HPDE6-E6E7 (cell line): Measurements from ENCODE around the gene CEBPG.

Experiments used
- DNase-seq: peaks from one replicate; pipeline ENCODE4 v3.0.0; 2011; ENCODE audit warnings: missing footprints; ENCODE audit errors: extremely low spot score

CEBPG gene

DNA sequence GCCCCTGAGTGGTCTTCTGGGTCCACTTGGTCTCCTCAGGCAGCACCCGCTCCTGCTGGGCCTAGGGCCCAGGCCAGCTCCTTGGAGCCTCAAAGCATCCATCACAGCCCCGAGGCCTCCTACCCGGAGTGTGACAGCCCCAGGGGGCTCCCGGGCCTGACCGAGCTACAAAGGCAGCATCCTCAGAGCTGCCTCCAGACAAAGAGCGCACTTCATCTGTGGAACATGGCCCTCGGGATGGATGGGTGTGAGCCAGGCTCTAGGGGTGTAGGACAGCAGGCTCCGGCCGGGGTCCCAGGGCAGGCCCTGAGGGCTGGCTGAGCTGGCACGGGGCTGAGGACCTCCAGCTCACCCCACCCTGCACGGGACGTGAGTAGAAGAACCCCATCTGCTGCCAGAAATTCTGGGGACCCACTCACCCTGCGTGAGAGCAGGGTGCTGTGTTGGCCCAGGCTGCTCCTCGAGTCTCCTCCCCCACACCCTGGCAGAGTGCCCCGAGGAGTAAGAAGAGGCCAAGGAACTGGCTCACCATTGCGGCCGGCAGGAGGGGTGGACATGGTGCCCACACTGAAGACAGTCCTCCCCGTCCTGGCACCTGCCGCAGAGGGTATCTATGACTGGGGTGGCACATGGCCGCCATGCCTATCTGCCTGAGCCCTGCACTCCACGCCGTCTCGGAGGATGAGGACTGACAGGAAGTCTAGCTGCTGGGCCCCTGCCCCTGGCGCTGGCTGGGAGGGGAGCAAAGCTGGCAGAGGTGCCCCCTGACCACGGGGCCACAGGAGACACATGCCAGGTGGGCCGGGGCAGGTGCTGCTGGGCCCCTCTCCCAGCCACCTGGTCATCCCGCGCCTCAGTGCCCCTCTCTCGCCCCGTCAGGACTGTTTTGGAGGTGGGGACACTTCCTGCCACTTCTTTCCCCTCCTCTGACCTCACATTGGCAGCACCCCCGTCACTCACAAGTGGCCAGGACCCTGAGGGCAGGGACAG is 22.3 kb downstream of the CEBPG start:
- DNase-seq, result no peak

DNA sequence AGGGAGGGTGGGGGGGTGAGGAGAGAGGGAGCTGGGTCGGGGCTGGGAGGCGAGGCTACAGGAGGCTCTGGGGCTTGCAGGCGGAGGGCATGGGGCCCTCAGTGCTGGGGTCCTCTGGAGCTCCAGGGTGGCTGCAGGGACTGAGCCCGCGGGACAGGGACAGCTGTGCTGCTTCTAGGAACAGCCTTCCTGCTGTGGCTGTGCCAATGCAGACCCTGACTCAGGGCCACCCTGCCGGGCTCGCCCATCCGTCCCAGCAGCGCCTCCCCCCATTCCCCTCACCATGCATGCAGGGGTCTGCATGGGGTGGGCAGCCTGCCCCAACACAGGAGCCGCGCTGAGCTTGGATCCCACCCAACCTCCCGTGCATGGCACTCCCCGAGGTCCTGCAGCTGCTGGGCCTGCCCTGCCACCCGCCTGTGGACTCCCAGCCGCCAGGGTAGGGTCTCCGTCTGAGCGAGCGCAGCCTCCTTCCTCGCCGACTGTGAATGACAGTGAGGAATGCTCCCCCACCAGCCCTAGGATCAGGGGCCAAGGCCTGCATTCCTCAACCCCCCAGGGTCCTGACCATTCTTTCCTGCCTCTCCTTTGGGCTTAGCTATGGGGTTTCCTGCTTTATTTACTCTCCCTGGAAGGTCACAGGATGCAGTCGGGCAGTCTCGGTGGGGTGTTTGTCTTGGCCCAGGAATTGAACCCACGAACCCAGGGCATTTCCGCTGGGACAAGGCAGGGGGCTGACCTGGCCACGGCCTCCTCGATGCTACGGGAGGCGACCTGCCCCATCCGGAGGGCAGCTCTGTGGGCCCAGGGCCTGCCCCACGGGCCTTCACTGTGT is 23.4 kb downstream of the CEBPG start:
- DNase-seq, result no peak

DNA sequence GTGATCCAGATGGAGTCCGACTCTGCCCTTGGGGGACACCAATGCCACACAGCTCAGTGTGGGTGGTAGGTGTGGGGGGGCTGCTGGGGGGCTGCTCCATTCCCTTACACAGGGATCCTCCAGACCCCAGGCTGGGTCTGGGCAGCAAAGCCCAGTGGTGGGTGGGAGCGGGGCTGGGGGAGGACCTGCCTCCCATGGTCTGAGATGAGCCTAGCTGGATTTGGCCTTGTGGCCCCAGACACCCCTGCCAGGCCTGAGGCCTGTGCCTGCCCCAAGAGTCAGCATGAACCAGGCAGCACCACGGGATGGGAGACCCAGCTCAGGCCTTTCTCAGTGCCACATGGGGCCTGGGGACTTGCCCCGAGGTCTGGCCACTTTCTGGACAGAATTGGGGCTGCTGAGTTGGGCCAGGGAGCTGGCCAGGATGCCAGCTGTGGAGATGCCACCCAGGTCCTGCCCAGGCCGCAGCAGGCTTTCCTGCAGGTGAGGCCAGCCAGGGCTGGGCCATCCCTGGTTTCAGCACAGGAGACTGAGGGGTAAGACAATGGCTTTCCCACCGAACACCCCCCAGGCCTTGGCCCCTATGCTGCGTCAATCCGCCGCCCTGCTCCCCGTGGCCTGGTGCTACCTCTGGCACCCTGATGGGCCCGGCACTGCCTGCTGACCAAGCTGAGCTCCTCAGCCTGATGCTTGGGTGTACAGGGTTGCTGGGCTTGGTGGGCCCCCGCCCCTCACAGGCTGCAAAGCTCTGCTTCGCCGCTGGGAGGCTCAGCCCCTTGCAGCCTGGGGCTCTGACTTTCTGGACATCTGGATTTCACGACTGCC is 24.2 kb downstream of the CEBPG start:
- DNase-seq, result no peak

DNA sequence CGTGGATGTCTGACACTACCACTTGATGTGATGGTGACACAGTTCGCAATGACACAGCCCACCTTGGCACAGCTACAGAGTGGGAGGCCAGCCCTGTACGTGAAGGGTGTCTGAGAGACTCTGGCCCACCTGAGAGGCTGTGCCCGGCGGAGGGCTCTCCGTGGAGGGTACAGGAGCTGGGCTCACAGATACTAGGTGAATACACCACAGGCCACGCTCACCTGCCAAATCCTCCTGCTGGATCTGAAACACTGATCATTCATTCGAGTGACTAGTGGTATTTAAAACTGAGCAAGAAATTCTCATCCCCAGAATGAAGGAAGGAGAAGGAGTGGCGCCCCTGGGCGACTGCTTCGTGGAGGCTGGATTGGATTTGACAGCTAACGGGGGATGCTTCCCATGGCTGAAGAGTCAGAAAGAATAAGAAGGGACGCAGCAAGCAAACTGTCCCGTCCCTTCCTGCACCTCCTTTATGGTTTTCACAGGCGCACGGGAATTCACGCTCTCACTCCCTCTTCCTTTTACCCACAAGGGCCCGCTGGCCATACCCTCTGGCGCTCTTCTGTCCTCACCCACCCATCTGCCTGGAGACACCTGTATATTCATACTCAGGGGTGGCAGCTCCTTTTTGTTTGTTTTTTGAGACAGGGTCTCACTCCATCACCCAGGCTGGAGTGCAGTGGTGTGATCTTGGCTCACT is 25.0 kb downstream of the CEBPG start:
- DNase-seq, result no peak

DNA sequence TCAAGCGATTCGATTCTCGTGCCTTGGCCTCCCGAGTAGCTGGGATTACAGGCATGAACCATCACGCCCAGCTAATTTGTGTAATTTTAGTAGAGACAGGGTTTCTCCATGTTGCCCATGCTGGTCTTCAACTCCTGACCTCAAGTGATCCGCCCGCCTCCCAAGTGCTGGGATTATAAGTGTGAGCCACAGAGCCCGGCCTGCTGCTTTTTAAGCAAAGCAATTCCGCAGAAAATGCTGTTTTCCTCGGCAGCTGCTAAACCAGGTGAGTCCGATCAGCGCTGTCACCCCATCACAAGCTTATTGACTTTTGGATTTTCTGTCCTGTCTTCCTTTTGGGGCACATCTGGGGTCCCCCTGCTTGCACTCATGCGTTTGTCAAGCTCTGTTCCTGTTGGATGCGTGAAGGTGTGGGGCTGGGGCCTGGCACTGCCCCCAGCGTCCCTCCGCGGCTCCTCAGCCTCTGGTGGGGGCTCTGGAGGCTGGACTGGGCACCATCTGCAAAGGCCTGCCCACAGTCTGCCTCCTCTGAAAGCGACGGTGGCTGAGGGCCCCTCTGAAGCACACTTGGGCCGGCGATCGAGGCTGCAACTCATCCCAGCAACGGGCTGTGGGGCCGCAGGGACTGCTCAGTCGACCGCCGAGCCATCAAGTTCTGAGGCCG is 25.7 kb downstream of the CEBPG start:
- no peak for DNase-seq

DNA sequence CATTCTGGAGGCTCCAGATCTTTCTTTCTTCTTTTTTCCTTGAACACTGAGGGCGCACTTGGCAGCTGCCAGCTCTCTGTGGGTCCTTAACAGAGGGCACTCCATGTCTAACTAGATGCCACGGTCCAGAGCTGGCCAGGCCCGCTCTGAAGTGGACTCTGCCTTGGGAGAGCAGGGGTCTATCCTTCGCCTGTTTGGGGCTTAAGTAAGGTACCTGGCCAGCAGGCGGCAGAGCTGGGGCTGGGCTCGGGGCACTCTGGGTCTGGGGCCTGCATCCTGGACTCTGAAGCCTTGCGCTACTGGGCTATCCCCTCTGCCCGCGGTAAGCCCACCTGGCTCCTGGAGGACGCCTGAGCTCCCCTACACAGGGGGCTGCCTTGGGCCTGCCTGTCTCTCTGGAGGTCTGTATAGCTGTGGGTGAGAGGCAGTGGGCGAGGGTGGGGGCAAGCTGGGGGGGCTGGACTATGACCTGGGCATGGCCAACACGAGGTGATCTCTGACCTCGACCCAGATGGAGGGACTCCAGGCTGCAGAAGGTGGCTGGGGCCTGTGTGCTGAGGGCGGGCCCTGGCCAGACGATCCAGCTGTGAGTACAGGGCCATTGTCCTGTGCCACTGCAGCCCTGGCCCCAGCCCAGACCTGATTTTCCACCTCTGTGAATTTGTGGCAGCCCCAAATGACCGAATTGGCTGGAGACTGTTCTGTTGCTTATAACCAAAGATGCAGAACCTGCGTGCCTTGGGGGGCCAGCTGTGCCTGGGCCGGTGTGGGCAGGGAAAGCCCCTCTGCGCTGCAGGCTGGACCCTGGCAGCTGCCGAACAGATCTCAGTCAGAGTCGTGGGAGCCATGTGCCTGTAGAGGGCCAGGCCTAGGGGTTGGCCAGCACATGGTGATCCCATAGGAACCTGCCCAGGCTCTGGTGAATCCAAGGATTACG is 26.5 kb downstream of the CEBPG start:
- no peak for DNase-seq

DNA sequence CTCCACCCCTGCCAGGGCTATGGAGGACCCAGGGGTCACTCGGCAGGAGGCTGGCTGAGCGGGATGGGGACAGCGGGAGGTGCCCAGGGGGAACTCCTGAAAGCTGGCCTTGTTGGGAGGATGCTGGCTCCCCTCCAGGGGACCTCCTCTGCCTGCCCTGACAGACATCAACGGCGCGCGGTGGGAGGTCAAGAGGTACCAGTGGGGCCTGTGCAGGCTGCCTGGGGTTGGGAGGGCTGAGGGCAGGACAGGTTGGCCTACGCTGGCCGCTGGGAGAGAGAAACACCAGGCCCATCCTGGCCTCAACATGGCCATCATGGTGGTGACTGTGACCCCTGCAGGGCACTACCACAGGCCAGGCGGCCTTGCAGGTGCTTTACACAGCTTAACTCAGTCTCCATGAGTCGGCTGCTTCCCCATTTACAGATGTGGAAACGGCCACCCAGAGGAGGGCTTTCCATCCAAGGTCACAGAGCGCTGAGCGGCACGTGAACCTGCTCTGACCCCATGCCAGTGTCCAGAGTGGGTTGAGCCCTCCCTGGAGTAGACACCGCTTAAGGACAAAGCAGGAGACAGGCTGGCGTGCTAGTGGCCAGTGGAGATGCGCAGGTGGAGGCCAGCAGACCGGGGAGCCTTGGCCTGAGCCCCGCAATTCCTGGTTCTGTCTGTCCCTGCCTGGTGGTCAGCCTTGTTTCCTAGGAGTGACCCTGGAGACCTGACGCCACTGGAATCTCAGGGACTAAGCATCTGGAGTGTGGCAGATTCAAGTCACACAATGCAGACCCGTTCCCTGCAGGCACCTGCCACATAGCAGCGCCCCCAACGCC is 27.6 kb downstream of the CEBPG start:
- DNase-seq, result no peak

DNA sequence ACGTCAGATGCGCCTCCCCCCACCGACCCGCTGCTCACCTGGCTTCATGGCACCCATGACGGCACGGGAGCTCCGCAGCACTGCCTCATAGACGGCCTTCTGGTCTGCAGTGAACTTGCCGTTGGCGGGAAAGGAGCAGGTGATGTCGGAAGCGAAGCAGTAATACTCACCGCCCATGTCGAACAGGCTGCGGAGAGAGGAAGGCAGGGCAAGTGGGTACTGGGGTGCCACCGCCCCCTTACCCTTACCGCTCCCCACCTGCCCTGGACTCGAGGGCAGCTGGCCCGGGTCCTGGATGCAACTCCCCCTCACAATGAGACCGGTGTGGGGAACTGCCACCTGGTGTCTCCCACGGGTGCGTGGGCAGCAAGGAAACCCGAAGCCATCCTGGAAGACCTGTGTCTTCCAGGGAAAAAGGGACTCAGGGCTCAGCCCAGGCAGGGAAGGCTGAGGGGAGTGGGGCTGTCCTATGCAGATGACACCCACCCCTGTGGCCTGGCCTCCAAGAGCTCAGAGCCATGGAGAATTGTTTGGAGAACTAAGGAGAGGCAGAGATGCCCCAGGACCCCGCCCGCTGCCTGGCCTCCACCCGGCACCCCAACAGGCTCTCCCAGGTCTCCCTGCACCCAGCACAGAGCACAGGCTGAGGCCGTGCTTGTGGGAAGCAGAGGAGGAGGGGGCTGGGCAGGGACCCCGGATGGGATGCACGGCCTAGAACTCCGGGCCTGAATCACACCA is 28.3 kb downstream of the CEBPG start:
- no peak for DNase-seq

DNA sequence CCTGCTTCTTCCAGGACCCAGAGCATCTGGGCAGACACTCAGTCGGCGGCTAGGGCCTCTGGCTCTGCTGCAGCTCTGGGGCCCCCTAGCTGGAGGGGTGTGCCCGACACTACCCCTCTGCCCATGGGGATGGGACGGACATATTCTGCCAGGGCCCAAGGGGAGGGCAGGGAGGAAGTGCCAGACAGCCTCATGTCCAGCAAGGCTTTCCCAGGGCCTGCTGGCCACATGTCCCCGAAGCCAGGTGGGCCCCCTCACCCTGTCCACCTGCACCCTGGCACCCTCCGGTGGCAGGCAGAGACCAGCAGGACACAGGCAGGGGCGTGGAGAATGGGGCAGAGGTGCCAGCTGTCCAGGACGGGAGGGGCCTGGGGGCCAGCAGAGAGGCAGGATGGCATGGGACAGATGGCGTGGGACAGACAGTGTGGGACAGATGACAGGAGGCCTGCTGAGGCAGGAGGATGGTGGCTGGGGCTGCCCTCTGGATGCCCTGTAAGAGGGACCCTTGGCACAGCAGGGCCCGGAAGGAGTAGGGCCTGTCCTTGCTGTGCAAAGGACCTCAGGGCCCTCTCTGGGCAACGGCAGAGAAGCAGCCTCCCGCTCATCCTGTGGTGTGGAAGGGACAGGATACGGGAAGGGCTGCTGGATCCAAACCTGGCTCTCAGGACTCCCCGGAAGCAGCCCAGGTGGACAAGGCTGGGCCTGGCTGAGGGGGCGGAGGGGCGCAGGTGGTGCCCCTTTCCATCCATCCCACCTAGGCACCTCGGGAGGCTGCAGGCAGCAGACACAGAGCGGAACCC is 29.1 kb downstream of the CEBPG start:
- DNase-seq, result peak; percentile 19

DNA sequence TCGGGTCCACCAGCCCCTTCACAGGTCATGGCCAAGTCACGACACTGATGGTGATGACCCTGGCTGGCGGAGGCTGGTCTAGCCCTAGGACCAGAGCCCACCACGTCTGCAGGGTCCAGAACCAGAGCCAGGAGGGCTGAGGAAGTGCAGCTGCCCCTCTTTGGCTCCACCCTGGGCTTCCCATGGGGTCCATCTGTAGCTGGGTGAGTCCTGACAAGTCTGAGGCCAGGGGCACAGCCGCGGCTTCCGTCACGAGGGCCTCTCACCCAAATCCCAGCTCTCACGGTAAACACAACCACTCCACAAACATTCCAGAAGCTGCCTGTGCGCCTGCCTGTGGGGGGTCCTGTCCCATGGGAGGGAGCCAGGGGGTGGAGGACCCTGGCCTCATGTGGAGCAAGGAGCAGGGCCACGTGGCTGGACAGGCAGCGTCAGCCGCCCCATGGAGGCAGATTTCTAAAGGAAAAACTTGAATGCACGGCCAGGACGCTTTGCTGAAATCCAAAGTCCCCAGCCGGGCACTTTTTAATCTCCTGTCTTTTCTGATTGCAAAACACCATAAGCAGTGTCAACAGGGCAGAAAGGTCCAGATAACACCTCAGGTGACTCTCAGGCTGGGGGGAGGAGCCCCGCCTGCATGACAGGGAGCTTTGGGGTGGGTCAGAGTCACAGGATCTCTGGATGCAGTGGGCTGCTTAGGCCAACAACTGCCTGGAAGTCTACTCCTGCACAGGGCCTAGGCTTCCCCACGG is 29.9 kb downstream of the CEBPG start:
- no peak for DNase-seq

DNA sequence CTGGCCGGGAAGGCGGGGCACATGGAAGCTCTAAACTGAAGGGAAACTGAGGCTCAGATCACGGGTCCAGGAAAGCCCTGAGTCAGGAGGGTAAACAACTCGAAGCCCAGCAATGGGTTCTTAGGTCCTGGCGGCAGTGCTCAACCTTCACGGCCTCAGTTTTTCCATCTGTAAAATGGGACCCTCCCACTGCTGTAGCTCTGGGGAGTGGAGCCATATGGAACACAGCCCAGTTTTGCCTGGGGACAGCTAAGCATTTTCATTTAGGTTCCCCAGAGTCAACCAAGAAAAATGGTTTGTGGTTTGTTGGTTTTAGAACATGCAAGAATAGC is 30.4 kb downstream of the CEBPG start:
- DNase-seq, result no peak

DNA sequence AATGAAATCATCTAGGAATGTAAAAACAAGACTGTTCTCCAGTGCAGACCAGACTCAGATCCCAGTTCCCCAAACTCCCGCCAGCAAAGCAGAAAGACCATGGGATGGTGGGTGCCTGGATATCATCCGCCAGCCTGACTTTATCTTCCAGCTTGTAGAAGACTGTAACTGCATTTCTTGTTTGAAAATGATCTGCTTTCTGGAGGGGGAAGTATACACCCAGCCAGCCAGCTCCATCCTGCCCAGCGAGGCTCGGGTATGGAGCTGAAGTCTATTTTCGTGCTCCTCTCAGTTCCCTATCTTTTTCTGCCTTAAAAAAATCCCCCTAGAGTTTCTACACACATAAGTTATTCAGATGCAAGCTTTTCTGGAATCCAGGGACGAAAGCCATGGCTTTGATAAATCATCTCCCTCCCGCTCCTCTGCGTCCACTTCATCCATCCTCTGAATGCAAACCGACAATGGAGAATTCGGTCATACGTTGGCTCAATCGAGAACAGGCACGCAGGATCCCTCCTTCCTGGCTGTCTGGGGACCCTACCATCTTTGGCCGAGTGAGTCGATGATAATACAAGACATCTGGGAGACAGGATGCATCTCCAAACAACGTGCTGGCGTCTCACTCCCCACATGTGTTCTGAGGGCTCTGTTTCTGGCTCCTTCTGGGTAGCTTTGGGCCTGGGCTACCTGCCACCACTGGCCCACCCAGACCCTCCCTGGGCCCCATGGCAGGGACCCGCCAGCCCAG is 31.2 kb downstream of the CEBPG start:
- DNase-seq, result no peak

DNA sequence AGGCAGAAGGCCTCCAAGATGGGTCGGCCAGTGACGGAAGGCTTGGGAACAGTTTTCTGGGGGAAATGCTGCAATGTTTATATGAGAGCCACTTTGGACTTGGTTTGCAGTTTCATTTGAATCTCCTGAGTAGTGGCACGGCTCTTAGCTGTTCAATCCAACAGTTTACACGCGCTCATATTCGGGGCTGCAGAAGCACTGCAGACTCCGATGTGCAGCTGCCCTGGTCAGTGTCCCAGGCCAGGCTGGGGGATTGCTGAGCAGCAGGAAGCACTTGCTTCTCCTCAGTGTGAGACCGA is 31.7 kb downstream of the CEBPG start:
- no peak for DNase-seq

DNA sequence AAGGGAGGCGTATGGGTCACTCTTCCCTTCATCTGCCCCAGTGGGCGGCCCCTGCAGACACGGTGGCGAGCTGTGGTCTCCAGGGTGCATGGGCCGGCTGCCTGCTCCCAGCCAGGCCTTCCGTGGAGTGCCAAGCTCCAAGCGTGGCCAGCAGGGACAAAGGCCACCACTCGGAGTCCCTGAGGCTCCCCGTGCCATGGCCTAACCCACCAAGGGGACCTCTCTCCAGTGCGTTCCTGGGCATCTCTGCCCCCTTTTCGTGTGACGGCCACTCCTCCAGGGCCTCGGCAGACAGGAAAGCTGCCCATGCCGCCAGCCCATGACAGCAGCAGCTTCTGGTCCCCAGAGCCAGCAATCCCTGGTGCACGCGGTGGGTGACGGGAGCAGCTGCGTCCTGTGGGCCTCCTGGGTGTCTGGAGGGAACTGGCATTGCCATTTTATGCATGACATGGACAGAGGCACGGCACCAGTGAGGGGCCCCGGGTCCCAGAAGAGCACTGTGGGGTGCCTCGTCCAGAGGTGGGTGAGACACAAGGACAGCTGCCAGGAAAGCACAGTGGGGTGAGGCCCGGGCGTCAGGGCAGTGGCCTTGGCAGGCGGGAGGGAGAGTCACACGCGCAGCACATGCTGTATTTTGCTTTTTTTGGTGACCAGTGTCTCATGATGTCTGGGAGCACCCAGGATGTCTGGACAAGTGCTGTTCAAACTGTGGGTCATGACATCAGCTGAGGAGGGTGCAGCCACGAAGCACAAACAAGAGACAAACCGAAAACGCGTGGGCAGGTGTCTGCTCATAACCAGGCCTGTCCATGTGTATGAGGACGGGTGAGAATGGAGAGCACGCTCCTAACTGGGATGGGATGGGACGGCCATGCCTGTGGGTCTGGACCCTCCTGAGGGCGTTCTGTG is 32.3 kb downstream of the CEBPG start:
- no peak for DNase-seq
